Neural progenitor cell (in vitro differentiated cells): ENCODE results near the gene ARHGEF39. TPM values are rescaled to one million over a fixed set of nuclear protein-coding genes. Genes with fewer than 3 reads are reported as not detected.

Experiments used
- DNase-seq: peaks from one replicate; pipeline ENCODE4 v3.0.0-alpha.2; 2016; ENCODE audit warnings: low spot score
- H2AFZ ChIP-seq: fragments of 200-600 bp; sonication (generic); replicated peaks from 2 replicates; pipeline ENCODE4 v1.6.1; 2016; ENCODE audit warnings: antibody characterized with exemption
- H3F3A ChIP-seq: fragments of 200-600 bp; sonication (generic); 2 replicates; pipeline ENCODE4 v1.6.1; 2016; ENCODE audit warnings: antibody characterized with exemption, low read depth
- H3K27ac ChIP-seq: fragments of 200-600 bp; sonication (generic); 2 replicates; pipeline ENCODE4 v1.5.1; 2016; ENCODE audit warnings: mild to moderate bottlenecking
- H3K27me3 ChIP-seq: fragments of 200-600 bp; sonication (generic); 2 replicates; pipeline ENCODE4 v1.6.1; 2016; ENCODE audit warnings: mild to moderate bottlenecking, moderate library complexity
- H3K36me3 ChIP-seq: fragments of 200-600 bp; sonication (generic); 2 replicates; pipeline ENCODE4 v1.5.1; 2016
- H3K4me1 ChIP-seq: fragments of 200-600 bp; sonication (generic); 2 replicates; pipeline ENCODE4 v1.6.1; 2016; ENCODE audit warnings: mixed run types
- H3K4me2 ChIP-seq: fragments of 200-600 bp; sonication (generic); 2 replicates; pipeline ENCODE4 v1.6.1; 2016
- H3K4me3 ChIP-seq: fragments of 200-600 bp; sonication (generic); 2 replicates; pipeline ENCODE4 v1.5.1; 2016
- H3K79me2 ChIP-seq: fragments of 200-600 bp; sonication (generic); 2 replicates; pipeline ENCODE4 v1.6.1; 2016; ENCODE audit warnings: low read depth
- H3K9ac ChIP-seq: fragments of 200-600 bp; sonication (generic); 2 replicates; pipeline ENCODE4 v1.6.1; 2016
- H3K9me3 ChIP-seq: fragments of 200-600 bp; sonication (generic); 2 replicates; pipeline ENCODE4 v1.5.1; 2016; ENCODE audit warnings: low read depth
- H4K20me1 ChIP-seq: fragments of 200-600 bp; sonication (generic); 2 replicates; pipeline ENCODE4 v1.6.1; 2016; ENCODE audit warnings: low read depth
- H3K27ac Mint-ChIP-seq: 3 replicates; pipeline ENCODE4 v1.8.0; 2021; ENCODE audit warnings: mixed read lengths
- H3K27me3 Mint-ChIP-seq: 2 replicates; pipeline ENCODE4 v1.8.0; 2022; ENCODE audit warnings: low read depth, mild to moderate bottlenecking, inconsistent platforms, moderate library complexity, mixed read lengths; ENCODE audit not compliant: insufficient read depth
- H3K36me3 Mint-ChIP-seq: 3 replicates; pipeline ENCODE4 v1.8.0; 2021; ENCODE audit warnings: mixed read lengths
- H3K4me1 Mint-ChIP-seq: 3 replicates; pipeline ENCODE4 v1.8.0; 2021; ENCODE audit warnings: mixed read lengths
- H3K4me3 Mint-ChIP-seq: 3 replicates; pipeline ENCODE4 v1.8.0; 2021; ENCODE audit warnings: mild to moderate bottlenecking, moderate library complexity, mixed read lengths
- H3K9me3 Mint-ChIP-seq: 3 replicates; pipeline ENCODE4 v1.8.0; 2020; ENCODE audit warnings: mixed read lengths
- CTCF ChIP-seq: fragments of 200-600 bp; sonication (generic); IDR thresholded peaks from 2 replicates; pipeline ENCODE4 v1.5.1; 2017; ENCODE audit warnings: antibody characterized with exemption, mild to moderate bottlenecking
- EZH2 ChIP-seq: fragments of 200-600 bp; sonication (generic); IDR thresholded peaks from 2 replicates; pipeline ENCODE4 v1.6.1; 2017; ENCODE audit warnings: antibody characterized with exemption, mild to moderate bottlenecking, moderate library complexity
- EZH2phosphoT487 ChIP-seq: fragments of 200-600 bp; sonication (generic); IDR thresholded peaks from 2 replicates; pipeline ENCODE4 v1.6.1; 2017; ENCODE audit warnings: antibody characterized with exemption
- total RNA-seq: library from RNA; depleted of rRNA; stranded (reverse); fragments of >200 nt; gene quantifications from 2 replicates; pipeline ENCODE4 v1.2.3, GENCODE V29; 2015; ENCODE audit warnings: low replicate concordance

ARHGEF39 gene
- total RNA-seq, 1 donor from 2014 or later, result 13.2 TPM

GRCh38 chr9:35708146-35708545 is 43.2 kb upstream of the ARHGEF39 start:
- H3K79me2 ChIP-seq, result no peaks in the 10 kb centered on the region
- no peaks in the 10 kb centered on the region for H3K9me3 ChIP-seq
- Mint-ChIP-seq H3K27me3 (peaks cover 4% of the 10 kb centered on the region), H3K9me3 (no peaks in the 10 kb centered on the region), H3K4me1 (no peaks in the 10 kb centered on the region), H3K36me3 (peaks cover 48% of the 10 kb centered on the region), H3K27ac (no peak overlapping the region), H3K4me3 (no peak overlapping the region)
- H4K20me1 ChIP-seq, result no peaks in the 10 kb centered on the region
- no peak overlapping the region for H3K9ac ChIP-seq
- no peak overlapping the region for H2AFZ ChIP-seq
- no peak for DNase-seq
- no peaks in the 10 kb centered on the region for H3K4me1 ChIP-seq
- H3K4me3 ChIP-seq, result no peak overlapping the region
- no peak for TF ChIP-seq EZH2phosphoT487
- TF ChIP-seq CTCF, result no peak
- TF ChIP-seq EZH2, result no peak
- no peak overlapping the region for H3K27ac ChIP-seq
- H3F3A ChIP-seq, result no peaks in the 10 kb centered on the region
- H3K36me3 ChIP-seq, result no peaks in the 10 kb centered on the region
- H3K4me2 ChIP-seq, result no peak overlapping the region
- no peaks in the 10 kb centered on the region for H3K27me3 ChIP-seq

GRCh38 chr9:35706951-35707350 is 42.0 kb upstream of the ARHGEF39 start:
- H3K9me3 Mint-ChIP-seq, result no peaks in the 10 kb centered on the region
- DNase-seq, result no peak
- H3K9ac ChIP-seq, result no peak overlapping the region
- TF ChIP-seq CTCF (no peak), EZH2phosphoT487 (no peak), EZH2 (no peak)
- no peak overlapping the region for H3K27ac ChIP-seq
- H4K20me1 ChIP-seq, result no peaks in the 10 kb centered on the region
- H3K4me3 ChIP-seq, result no peak overlapping the region
- no peaks in the 10 kb centered on the region for H3K4me1 ChIP-seq
- H3F3A ChIP-seq, result no peaks in the 10 kb centered on the region
- no peaks in the 10 kb centered on the region for H3K79me2 ChIP-seq
- no peaks in the 10 kb centered on the region for H3K36me3 ChIP-seq
- no peak overlapping the region for H3K4me2 ChIP-seq
- H3K4me1 Mint-ChIP-seq, result no peaks in the 10 kb centered on the region
- no peak overlapping the region for H3K27ac Mint-ChIP-seq
- H3K4me3 Mint-ChIP-seq, result no peak overlapping the region
- H2AFZ ChIP-seq, result no peak overlapping the region
- no peaks in the 10 kb centered on the region for H3K9me3 ChIP-seq
- peaks cover 4% of the 10 kb centered on the region for H3K27me3 Mint-ChIP-seq
- H3K36me3 Mint-ChIP-seq, result peaks cover 45% of the 10 kb centered on the region
- H3K27me3 ChIP-seq, result no peaks in the 10 kb centered on the region

- H3K4me1 ChIP-seq, result no peaks in the 10 kb centered on the region
- H3F3A ChIP-seq, result no peaks in the 10 kb centered on the region
- no peaks in the 10 kb centered on the region for H3K79me2 ChIP-seq
- Mint-ChIP-seq H3K4me3 (no peak overlapping the region), H3K4me1 (no peaks in the 10 kb centered on the region), H3K9me3 (no peaks in the 10 kb centered on the region), H3K27ac (no peak overlapping the region), H3K36me3 (peaks cover 39% of the 10 kb centered on the region), H3K27me3 (peaks cover 4% of the 10 kb centered on the region)
- no peak overlapping the region for H3K27ac ChIP-seq
- no peak overlapping the region for H3K9ac ChIP-seq
- no peaks in the 10 kb centered on the region for H3K9me3 ChIP-seq
- no peak overlapping the region for H3K4me2 ChIP-seq
- H2AFZ ChIP-seq, result no peak overlapping the region
- no peaks in the 10 kb centered on the region for H3K36me3 ChIP-seq
- DNase-seq, result no peak
- TF ChIP-seq EZH2phosphoT487 (no peak), CTCF (no peak), EZH2 (no peak)
- no peaks in the 10 kb centered on the region for H4K20me1 ChIP-seq
- H3K4me3 ChIP-seq, result no peak overlapping the region
- H3K27me3 ChIP-seq, result no peaks in the 10 kb centered on the region
Measured at GRCh38 chr9:35705836-35706430, 40.9 kb upstream of the ARHGEF39 start.
